LNCaP clone FGC (cell line): Measurements from ENCODE around the gene PPP1R15B.

ENCODE experiments used
- DNase-seq: peaks from one replicate; pipeline ENCODE4 v3.0.0-alpha.2; 2011; ENCODE audit warnings: low read depth
- H3K4me3 ChIP-seq: 2 replicates; pipeline ENCODE4 v1.5.1; 2011; ENCODE audit warnings: mild to moderate bottlenecking, low read depth, low read length, control low read depth
- CTCF ChIP-seq: IDR thresholded peaks from 2 replicates; pipeline ENCODE4 v1.5.1; 2012; ENCODE audit warnings: mild to moderate bottlenecking; ENCODE audit not compliant: control insufficient read depth, insufficient read depth; ENCODE audit errors: extremely low read depth

Gene PPP1R15B

GRCh38 chr1:204384636-204385352, 26.8 kb downstream of the PPP1R15B start:
- no peak overlapping the region for H3K4me3 ChIP-seq
- TF ChIP-seq CTCF: no peak
- no peak for DNase-seq

- H3K4me3 ChIP-seq: no peak overlapping the region
- TF ChIP-seq CTCF: no peak
- no peak for DNase-seq
Measured at GRCh38 chr1:204383163-204383904, 28.3 kb downstream of the PPP1R15B start.

GRCh38 chr1:204382714-204383083, 28.9 kb downstream of the PPP1R15B start:
- no peak overlapping the region for H3K4me3 ChIP-seq
- DNase-seq: no peak
- TF ChIP-seq CTCF: no peak

- no peak overlapping the region for H3K4me3 ChIP-seq
- TF ChIP-seq CTCF: no peak
- DNase-seq: peak; percentile 87
Measured at GRCh38 chr1:204380293-204380831, 31.3 kb downstream of the PPP1R15B start.

GRCh38 chr1:204377800-204378668, 33.6 kb downstream of the PPP1R15B start:
- DNase-seq: no peak
- H3K4me3 ChIP-seq: peak overlapping the region; percentile 19
- TF ChIP-seq CTCF: no peak

- no peak for TF ChIP-seq CTCF
- peak overlapping the region; percentile 19; the same call in 1 of the 2 replicates for H3K4me3 ChIP-seq
- no peak for DNase-seq
Measured at GRCh38 chr1:204376919-204377799, 34.5 kb downstream of the PPP1R15B start.
